ENCODE results near the gene CA4.
"Not testable (repeated sequence)": the region's sequence is repeated elsewhere in the genome, so short reads cannot be mapped to it uniquely, and the experiment has no call there.

Gene CA4

DNA sequence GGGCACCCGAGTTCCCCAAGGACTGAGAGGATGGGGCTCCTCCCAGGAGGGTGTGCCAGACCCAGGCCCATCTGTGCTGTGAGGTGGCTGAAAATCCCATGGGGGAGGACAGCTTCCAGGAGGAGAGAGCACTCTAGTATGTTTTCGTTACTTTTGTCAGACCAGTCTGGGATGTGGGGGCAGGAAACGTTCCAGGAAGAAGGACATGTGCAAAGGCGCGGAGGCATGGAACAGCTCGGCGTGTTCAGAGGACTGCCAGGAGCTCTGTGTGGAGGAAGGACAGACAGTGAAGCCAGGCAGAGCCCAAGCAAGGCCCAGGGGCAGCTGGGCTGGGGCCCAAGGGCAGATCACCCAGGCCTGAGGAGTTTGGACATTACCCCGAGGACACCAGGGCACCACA, 7.0 kb downstream of the CA4 start:
- DNase-seq = no peak

DNA sequence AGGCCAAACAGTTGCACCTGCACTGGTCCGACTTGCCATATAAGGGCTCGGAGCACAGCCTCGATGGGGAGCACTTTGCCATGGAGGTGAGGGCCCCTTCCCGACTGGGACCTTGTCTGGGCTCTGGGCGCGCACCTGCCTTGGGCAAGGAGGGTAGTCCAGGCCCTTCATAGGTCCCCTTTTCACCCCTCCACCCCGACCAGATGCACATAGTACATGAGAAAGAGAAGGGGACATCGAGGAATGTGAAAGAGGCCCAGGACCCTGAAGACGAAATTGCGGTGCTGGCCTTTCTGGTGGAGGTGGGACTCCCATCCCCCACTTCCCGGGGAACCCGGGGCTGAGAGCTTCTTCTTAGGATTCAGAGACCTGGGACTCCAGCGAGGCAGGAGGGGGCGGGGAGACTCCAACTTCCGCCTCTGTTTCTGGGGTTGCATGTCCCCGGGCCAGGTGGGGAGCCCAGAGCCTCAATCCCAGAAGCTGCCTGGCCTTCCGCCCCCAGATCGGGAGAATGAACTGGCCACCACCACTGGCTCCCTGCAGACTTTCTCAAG, 7.8 kb downstream of the CA4 start:
- no peak for DNase-seq

DNA sequence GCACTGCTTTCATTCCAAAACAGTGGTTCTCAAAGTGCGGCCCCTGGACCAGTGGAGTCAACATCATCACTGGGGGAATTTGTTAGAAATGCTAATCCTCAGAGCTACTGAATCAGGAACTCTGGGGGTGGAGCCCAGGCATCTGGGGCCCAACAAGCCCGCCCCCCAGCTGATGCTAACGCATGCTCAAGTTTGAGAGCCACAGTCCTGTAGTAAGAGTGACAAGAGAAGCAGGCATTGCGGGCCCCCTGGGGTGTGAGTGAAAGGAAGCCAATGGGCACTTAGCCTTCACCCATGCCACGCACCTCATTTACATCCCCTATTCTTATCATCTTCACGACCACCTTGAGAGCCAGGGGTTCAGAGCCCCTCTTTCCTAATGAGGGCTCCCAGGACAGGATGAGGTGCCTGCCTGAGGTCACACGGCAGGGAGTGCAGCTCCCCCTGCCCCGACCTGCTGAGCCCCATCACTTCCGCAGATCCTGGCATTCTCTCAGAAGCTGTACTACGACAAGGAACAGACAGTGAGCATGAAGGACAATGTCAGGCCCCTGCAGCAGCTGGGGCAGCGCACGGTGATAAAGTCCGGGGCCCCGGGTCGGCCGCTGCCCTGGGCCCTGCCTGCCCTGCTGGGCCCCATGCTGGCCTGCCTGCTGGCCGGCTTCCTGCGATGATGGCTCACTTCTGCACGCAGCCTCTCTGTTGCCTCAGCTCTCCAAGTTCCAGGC, 9.1 kb downstream of the CA4 start:
- DNase-seq = no peak

GRCh38 chr17:60159479-60159866, 9.7 kb downstream of the CA4 start:
- DNase-seq = no peak

DNA sequence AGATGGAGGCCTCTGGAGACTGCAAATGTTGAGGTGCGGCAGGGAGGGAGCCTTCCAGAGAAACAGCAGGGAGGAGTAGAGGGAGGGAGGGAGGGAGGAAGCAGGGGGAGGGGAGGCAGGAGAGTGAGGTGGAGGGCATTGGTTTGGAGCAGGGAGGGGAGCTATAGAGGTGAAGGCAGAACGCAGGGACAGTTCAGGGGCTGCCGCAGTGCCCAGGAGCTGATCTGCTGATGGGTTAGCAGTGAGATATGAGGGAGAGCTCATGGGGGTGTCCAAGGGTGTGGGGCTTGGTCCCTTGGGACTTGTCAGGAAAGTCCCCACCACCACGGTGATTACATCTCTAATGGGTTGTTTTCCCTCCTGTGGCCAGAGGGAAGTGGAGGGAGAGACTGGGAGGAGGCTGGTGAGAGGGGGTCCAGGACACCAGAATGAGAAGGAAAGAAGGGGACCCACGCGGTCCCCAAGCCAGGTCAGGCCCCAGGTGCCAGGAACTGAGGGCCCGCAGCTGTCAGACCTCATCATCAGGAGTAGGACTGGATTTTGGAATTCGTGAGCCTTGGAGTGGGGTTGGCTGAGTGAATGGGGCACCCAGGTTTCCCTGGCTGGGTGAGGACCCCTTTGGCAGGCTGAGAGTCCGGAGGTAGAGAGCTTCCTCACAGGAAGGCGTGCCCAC, 11.2 kb downstream of the CA4 start:
- no peak for DNase-seq

DNA sequence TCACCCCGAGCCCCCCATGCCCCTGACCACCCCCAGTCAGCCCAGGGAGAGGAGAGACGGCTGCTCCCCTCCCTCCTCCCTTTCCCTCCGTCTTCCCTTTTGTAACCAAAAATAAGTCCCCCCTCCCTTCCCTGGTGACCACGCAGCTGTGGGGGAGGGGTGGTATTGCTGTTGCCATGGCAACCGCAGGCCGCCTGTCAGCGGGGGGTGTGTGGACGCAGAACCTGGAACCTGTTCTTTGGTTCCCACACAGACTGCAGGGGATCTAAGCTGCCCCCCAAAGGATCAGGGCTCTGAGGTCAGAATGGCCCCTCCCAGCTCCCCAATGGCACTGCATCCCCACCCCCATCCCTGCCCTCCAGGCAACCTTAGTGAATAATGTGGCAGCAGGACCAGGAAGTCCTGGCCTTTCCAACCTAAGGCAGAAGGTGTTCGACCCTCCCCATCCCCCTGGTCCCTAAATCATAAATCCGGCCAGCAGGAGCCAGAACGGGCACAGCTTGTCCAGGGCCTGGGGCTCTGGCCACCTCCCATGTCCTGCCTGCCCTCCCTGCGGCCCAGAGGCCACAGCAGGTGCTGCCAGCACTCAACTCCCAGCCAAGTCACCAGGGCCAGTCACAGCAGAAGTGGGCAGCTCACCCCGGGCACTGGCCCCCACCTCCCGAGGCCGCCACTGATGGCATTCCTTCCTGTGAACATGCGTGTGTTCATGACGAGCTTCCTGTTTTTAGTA, 12.0 kb downstream of the CA4 start:
- peak; percentile 59 for DNase-seq

DNA sequence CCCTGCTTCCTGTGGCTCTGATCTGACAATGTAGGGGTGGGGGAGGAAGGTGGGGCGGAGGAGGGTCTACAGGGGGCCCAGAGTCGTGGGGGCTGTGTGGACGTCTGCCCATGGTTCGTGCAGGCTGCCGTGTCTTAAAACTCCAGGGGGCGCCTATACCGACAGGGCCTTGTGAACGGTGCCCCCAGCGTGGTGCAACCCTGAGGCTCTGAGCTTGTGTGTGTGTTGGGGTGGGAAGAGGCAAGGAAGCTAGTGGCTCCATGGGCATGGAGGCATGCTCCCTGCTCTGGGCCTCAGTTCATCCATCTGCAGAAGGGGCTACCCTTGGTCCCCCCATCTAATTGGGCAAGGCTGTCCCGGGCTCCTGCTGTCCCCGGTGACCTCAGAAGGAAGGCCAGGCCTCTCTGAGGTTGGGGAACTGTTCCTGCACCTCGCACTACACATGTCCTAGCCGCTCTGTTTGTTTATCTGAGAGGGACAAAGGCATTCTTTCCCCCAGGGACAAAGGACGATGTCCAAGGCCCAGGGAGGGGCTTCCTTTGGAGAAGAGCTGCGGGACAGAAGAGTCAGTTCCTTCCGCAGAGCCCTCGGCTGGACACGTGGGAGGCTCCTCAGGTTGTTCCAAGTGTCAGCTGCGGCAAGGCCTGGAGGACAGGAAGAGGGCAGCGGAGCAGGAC, 13.5 kb downstream of the CA4 start:
- DNase-seq = peak; percentile 72

GRCh38 chr17:60164164-60164563, 14.4 kb downstream of the CA4 start:
- no peak for DNase-seq

DNA sequence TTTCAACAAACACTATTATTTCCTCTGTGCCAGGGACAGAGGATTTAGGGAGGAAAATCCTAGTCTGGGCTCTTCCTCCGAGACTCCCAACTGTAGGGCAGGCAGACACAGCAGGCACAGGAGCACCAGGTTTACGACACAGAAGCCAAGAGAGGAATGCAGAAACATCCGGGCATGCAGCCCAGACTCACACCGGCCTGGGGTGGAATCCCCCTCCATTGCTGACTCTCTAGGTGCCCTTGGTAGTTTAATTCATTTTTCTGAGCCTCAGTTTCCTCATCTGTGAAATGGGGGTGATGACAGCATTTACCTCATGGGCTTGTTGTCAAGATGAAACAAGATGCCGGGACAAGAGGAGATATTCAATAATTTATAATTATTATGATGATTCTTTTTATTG, 14.9 kb downstream of the CA4 start:
- peak; percentile 71 for DNase-seq

GRCh38 chr17:60165223-60165622, 15.4 kb downstream of the CA4 start:
- DNase-seq = peak; percentile 48

DNA sequence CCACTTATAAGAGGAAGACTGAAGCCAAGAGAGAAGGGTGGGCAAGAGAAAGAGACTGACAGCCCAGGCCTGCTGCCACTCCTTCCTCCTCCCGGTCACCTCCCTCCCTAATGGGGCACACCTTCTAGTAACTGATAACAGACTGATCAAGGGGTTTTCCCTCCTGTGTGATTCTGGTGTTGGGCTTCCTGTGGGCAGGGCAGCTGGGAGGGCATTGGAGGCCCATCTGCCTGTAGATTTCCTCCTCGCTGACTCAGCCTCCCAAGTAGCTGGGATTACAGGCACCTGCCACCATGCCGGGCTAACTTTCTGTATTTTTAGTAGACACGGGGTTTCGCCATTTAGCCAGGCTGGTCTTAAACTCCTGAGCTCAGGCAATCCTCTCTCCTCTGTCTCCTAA, 16.2 kb downstream of the CA4 start:
- DNase-seq = peak; percentile 54

- peak; percentile 52 for DNase-seq
Measured at GRCh38 chr17:60167065-60167741, 17.4 kb downstream of the CA4 start.

DNA sequence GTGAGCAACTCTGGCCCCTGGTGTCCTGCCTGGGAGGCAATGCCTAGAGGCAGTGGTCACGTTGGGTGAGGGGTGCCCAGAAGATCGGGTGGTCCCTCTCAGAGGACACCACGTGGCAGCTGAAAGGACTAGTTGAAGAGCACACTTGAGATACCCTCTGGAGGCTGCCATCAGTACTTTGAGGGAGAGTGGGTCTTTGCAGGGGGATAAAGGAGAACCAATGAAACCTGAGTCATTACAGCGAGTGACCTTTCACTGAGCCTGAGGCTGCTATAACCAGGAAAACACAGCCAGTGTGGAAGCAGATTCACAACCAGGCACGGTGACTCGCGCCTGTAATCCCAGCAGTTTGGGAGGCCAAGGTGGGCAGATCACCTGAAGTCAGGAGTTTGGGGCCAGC, 18.9 kb downstream of the CA4 start:
- peak; percentile 79 for DNase-seq

- peak; percentile 46 for DNase-seq
Measured at GRCh38 chr17:60169921-60170817, 20.4 kb downstream of the CA4 start.

GRCh38 chr17:60170835-60171752, 21.3 kb downstream of the CA4 start:
- DNase-seq = no peak

DNA sequence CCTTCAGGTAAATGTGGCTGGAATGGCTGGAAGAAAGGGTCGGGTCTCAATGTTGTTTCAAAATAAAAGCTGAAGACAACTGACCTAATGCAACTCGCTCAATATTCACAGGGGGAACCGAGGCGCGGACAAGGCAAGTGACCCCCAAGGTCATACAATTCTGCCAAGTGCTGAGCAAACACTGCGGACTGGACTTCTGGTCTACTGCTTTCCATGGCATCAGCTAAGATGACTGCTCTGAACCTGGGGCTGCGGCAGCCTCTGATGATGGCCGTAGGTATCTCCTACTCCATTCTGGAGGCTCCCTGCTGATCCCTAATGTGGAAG, 21.9 kb downstream of the CA4 start:
- DNase-seq = no peak

DNA sequence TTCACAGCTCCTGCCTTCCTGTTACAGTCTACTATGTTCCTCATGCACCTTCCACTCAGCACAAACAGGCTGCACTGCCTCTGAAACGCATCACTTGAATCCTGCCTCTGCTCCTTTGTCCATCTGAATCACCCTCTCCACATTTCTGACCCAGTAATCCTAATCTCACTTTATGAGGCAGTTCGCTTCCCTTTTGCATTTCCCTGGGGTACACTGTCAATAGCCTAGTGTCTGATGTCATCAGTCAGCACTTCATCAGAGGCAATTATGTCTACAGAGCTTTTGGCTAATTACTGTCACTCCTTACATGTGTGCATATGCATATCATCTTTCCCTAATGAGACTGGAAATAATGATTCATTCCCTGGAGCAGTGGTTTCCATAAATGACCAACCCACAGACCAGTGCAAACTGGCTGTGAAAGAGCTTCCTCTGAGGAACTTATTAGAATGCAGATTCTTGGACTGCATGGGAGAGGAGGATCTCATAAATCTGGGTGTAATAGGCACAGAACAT, 23.6 kb downstream of the CA4 start:
- DNase-seq = peak; percentile 57

- DNase-seq = no peak
Measured at GRCh38 chr17:60174035-60174434, 24.3 kb downstream of the CA4 start.

GRCh38 chr17:60174767-60175166, 25.0 kb downstream of the CA4 start:
- DNase-seq = not testable (repeated sequence)

GRCh38 chr17:60176763-60177162, 27.0 kb downstream of the CA4 start:
- DNase-seq = not testable (repeated sequence)

All from islet precursor cell (in vitro differentiated cells).